DND-41 (cell line): Measurements from ENCODE around the gene AKR7A2.

Experiments
- ATAC-seq: fragments of 200-7000 bp; cut with Tn5 transposase; 3 replicates; pipeline ENCODE4 v1.9.1; 2021; ENCODE audit warnings: low read depth; ENCODE audit not compliant: insufficient read depth
- DNase-seq: peaks from one replicate; pipeline ENCODE4 v3.0.0-alpha.2; 2020
- H2AFZ ChIP-seq: 2 replicates; pipeline ENCODE4 v1.6.0; 2012; ENCODE audit warnings: low read depth, low read length
- H3K27ac ChIP-seq: 2 replicates; pipeline ENCODE4 v1.5.1; 2012; ENCODE audit warnings: low read length, inconsistent platforms
- H3K27me3 ChIP-seq: fragments of 200-600 bp; sonication (generic); 2 replicates; pipeline ENCODE4 v1.6.0; 2012; ENCODE audit warnings: low read length, mild to moderate bottlenecking, inconsistent platforms; ENCODE audit not compliant: insufficient read depth, poor library complexity
- H3K36me3 ChIP-seq: 2 replicates; pipeline ENCODE4 v1.5.1; 2012; ENCODE audit warnings: low read length, inconsistent platforms; ENCODE audit not compliant: insufficient read depth
- H3K4me1 ChIP-seq: 2 replicates; pipeline ENCODE4 v1.5.1; 2012; ENCODE audit warnings: mild to moderate bottlenecking, low read length; ENCODE audit not compliant: insufficient read depth
- H3K4me2 ChIP-seq: 2 replicates; pipeline ENCODE4 v1.6.0; 2012; ENCODE audit warnings: mild to moderate bottlenecking, moderate library complexity, low read length, inconsistent platforms; ENCODE audit not compliant: insufficient read depth
- H3K4me3 ChIP-seq, 2 experiments: fragments of 200-600 bp in 1 of 2; shearing (Covaris generic) in 1 of 2; 2 replicates each; pipeline ENCODE4 v1.5.1; 2012 to 2016; ENCODE audit warnings: inconsistent platforms in 2 of 2, low read length in 2 of 2, mild to moderate bottlenecking in 2 of 2, low read depth in 1 of 2, moderate library complexity in 1 of 2
- H3K79me2 ChIP-seq: 2 replicates; pipeline ENCODE4 v1.6.0; 2012; ENCODE audit warnings: low read length, inconsistent platforms; ENCODE audit not compliant: insufficient read depth
- H3K9ac ChIP-seq: 2 replicates; pipeline ENCODE4 v1.6.0; 2012; ENCODE audit warnings: low read depth, mild to moderate bottlenecking, inconsistent platforms, low read length, moderate library complexity
- H3K9me3 ChIP-seq: 2 replicates; pipeline ENCODE4 v1.5.1; 2012; ENCODE audit warnings: low read length, moderate library complexity, mild to moderate bottlenecking, inconsistent platforms; ENCODE audit not compliant: insufficient read depth, severe bottlenecking
- H4K20me1 ChIP-seq: 2 replicates; pipeline ENCODE4 v1.6.0; 2012; ENCODE audit warnings: low read length; ENCODE audit not compliant: insufficient read depth
- CTCF ChIP-seq: IDR thresholded peaks from 2 replicates; pipeline ENCODE4 v1.5.1; 2012; ENCODE audit warnings: borderline replicate concordance, low read length, moderate library complexity, mild to moderate bottlenecking; ENCODE audit not compliant: poor library complexity, severe bottlenecking; ENCODE audit errors: extremely low read depth
- EZH2 ChIP-seq: IDR thresholded peaks from 3 replicates; pipeline ENCODE4 v1.6.1; 2012; ENCODE audit warnings: borderline replicate concordance, low read depth, mild to moderate bottlenecking, moderate library complexity, low read length, inconsistent platforms; ENCODE audit not compliant: severe bottlenecking

The AKR7A2 gene

GRCh38 chr1:19348441-19349198 lies 36.7 kb upstream of the AKR7A2 start:
- no peak overlapping the region for H2AFZ ChIP-seq
- TF ChIP-seq EZH2 (no peak), CTCF (no peak)
- H3K27me3 ChIP-seq: no peaks in the 10 kb centered on the region
- peaks cover 64% of the 10 kb centered on the region for H3K36me3 ChIP-seq
- H4K20me1 ChIP-seq: peaks cover 18% of the 10 kb centered on the region; the same call in 1 of the 2 replicates
- DNase-seq: no peak
- ATAC-seq: no peak
- no peak overlapping the region for H3K4me2 ChIP-seq
- H3K4me3 ChIP-seq: no peak overlapping the region
- H3K9ac ChIP-seq: no peak overlapping the region
- H3K79me2 ChIP-seq: no peaks in the 10 kb centered on the region
- no peaks in the 10 kb centered on the region for H3K9me3 ChIP-seq
- no peaks in the 10 kb centered on the region for H3K4me1 ChIP-seq
- H3K27ac ChIP-seq: no peak overlapping the region

- DNase-seq: no peak
- Histone ChIP-seq H3K9me3 (no peaks in the 10 kb centered on the region), H3K27me3 (no peaks in the 10 kb centered on the region), H2AFZ (no peak overlapping the region), H3K4me3 (no peak overlapping the region), H3K36me3 (peaks cover 64% of the 10 kb centered on the region), H3K4me2 (no peak overlapping the region), H4K20me1 (peaks cover 18% of the 10 kb centered on the region; the same call in 1 of the 2 replicates), H3K79me2 (no peaks in the 10 kb centered on the region), H3K4me1 (no peaks in the 10 kb centered on the region), H3K9ac (no peak overlapping the region), H3K27ac (no peak overlapping the region)
- TF ChIP-seq CTCF (no peak), EZH2 (no peak)
- no peak for ATAC-seq
Measured at GRCh38 chr1:19347533-19348172, 35.7 kb upstream of the AKR7A2 start.

- Histone ChIP-seq H3K4me3 (no peak overlapping the region), H4K20me1 (peaks cover 28% of the 10 kb centered on the region; the same call in 1 of the 2 replicates), H3K79me2 (no peaks in the 10 kb centered on the region), H3K4me1 (no peaks in the 10 kb centered on the region), H3K27me3 (no peaks in the 10 kb centered on the region), H3K27ac (no peak overlapping the region), H2AFZ (no peak overlapping the region), H3K4me2 (no peak overlapping the region), H3K9ac (no peak overlapping the region), H3K36me3 (peaks cover 64% of the 10 kb centered on the region), H3K9me3 (no peaks in the 10 kb centered on the region)
- DNase-seq (no peak), ATAC-seq (no peak)
- TF ChIP-seq EZH2 (no peak), CTCF (no peak)
Measured at GRCh38 chr1:19346026-19346425, 34.1 kb upstream of the AKR7A2 start.
